ENCODE results near the gene FOXD4L3. TPM values are rescaled to one million over a fixed set of nuclear protein-coding genes. Genes with fewer than 3 reads are reported as not detected.
"Not testable (repeated sequence)": the region's sequence is repeated elsewhere in the genome, so short reads cannot be mapped to it uniquely, and the experiment has no call there.

The FOXD4L3 gene
- polyA plus RNA-seq, 4 donors: 0.10 TPM; not detected in 3

- not testable (repeated sequence) for DNase-seq (ENCODE audit: low read depth in 4 of 4, low spot score in 3 of 4)
Observed at GRCh38 chr9:68343242-68343641, 40.6 kb downstream of the FOXD4L3 start.

- DNase-seq (ENCODE audit: low read depth in 4 of 4, low spot score in 3 of 4): not testable (repeated sequence)
Observed at GRCh38 chr9:68343992-68344391, 41.3 kb downstream of the FOXD4L3 start.

GRCh38 chr9:68351689-68352088 lies 49.0 kb downstream of the FOXD4L3 start:
- not testable (repeated sequence) for DNase-seq (ENCODE audit: low read depth in 4 of 4, low spot score in 3 of 4)

Other genes with a start within 250 kb of the FOXD4L3 start
- gene ZNG1C, start 60.9 kb upstream of the FOXD4L3 start, polyA plus RNA-seq (ENCODE audit: insufficient read length in 4 of 4): 10 to 100 TPM; 12.6 to 21.0 (median 16.4) TPM
- 10 to 100 TPM; 41.9 to 48.1 (median 46.3) TPM for gene PGM5, start 53.7 kb downstream of the FOXD4L3 start, polyA plus RNA-seq (ENCODE audit: insufficient read length in 4 of 4)
- gene TMEM252, start 238.0 kb downstream of the FOXD4L3 start, polyA plus RNA-seq (ENCODE audit: insufficient read length in 4 of 4): 10 to 100 TPM in 1 of 4 donors, 1 to 10 TPM in 3; 5.1 to 13.5 (median 9.2) TPM